ENCODE data around the gene NCAPG2.

GRCh38 chr7:158676171-158676840, 28.3 kb downstream of the NCAPG2 start:
- TF ChIP-seq CREB1 (CRISPR knock-in tag; IDR thresholded peaks at IDR 0.05; ENCODE audit: low read depth), result no peak
- TF ChIP-seq POLR2AphosphoS5 (IDR thresholded peaks at IDR 0.05; ENCODE audit: low read depth), result no peak
- TF ChIP-seq CTCF (conservative IDR thresholded peaks at IDR 0.05; ENCODE audit: low read depth in 2 of 2), result no peak
- no peak for TF ChIP-seq REST (IDR thresholded peaks at IDR 0.05; ENCODE audit: unreplicated experiment)
- no peak for TF ChIP-seq JUNB (IDR thresholded peaks at IDR 0.05; ENCODE audit: unreplicated experiment)
- no peak for TF ChIP-seq EZH2 (IDR thresholded peaks at IDR 0.05; ENCODE audit: low read depth, unreplicated experiment)
- no peak for TF ChIP-seq ZNF114 (CRISPR knock-in tag; IDR thresholded peaks at IDR 0.05)

Data from GM23338 (cell line).